Activated CD4-positive, alpha-beta memory T cell treated with anti-CD3 and anti-CD28 coated beads for 36 hours (primary cell): ENCODE results near the gene RGCC. TPM values are rescaled to one million over a fixed set of nuclear protein-coding genes. Genes with fewer than 3 reads are reported as not detected.

ENCODE experiments used
- CTCF ChIA-PET: fragments of 350-600 bp; sonication (Branson Sonifier 250); formaldehyde crosslinking; loops from one replicate; lab custom pipeline; 2021; ENCODE audit warnings: antibody characterized with exemption, inconsistent platforms; lab: Charles Lee
- POLR2A ChIA-PET: fragments of 350-600 bp; sonication (Branson Sonifier 250); formaldehyde crosslinking; loops from one replicate; lab custom pipeline; 2021; ENCODE audit warnings: antibody characterized with exemption; lab: Charles Lee
- DNase-seq: peaks from one replicate; pipeline ENCODE4 v3.0.0-alpha.2; 2020
- H3K27ac Mint-ChIP-seq: one replicate; pipeline ENCODE4 v1.8.0; 2021; ENCODE audit warnings: mixed read lengths
- H3K27me3 Mint-ChIP-seq: one replicate; pipeline ENCODE4 v1.8.0; 2021; ENCODE audit warnings: mixed read lengths
- H3K36me3 Mint-ChIP-seq: one replicate; pipeline ENCODE4 v1.8.0; 2021; ENCODE audit warnings: mixed read lengths
- H3K4me1 Mint-ChIP-seq: one replicate; pipeline ENCODE4 v1.8.0; 2021; ENCODE audit warnings: low read depth, mixed read lengths
- H3K4me3 Mint-ChIP-seq: one replicate; pipeline ENCODE4 v1.8.0; 2021; ENCODE audit warnings: mild to moderate bottlenecking, mixed read lengths
- H3K9me3 Mint-ChIP-seq: one replicate; pipeline ENCODE4 v1.8.0; 2021; ENCODE audit warnings: mixed read lengths
- intact Hi-C: fragments of 100-400 bp; cut with micrococcal nuclease; formaldehyde crosslinking; loops from one replicate; pipeline ENCODE4 v1.15.1; 2023
- total RNA-seq, 2 experiments: library from RNA; stranded (reverse); gene quantifications; one replicate each; pipeline ENCODE4 v1.2.3, GENCODE V29; 2021

Gene RGCC, protein sequence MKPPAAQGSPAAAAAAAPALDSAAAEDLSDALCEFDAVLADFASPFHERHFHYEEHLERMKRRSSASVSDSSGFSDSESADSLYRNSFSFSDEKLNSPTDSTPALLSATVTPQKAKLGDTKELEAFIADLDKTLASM
- total RNA-seq: 10 to 100 TPM; 94.8 to 96.8 TPM

- Mint-ChIP-seq H3K36me3 (peaks cover 26% of the 10 kb centered on the region), H3K27ac (peak within 1 kb of the TSS; percentile 97), H3K4me1 (peaks cover 41% of the 10 kb centered on the region), H3K9me3 (peaks cover 9% of the 10 kb centered on the region), H3K27me3 (peaks cover 2% of the 10 kb centered on the region), H3K4me3 (peak within 1 kb of the TSS; percentile 87)
- DNase-seq: peak; percentile 97
- ChIA-PET POLR2A (interaction anchor here (0.8 to 2.8 kb wide), 7 partner anchors 8 to 815 kb away, joined by 3 to 14 read pairs (median 4); partner anchors contain the start of gene AKAP11), CTCF (interaction anchor here (0.7 to 3.5 kb wide), 4 partner anchors 8 to 98 kb away, joined by 3 to 24 read pairs (median 5); no protein-coding TSS in a partner anchor)
- intact Hi-C loops: loop anchor here (1.0 to 10.0 kb wide), 3 partner anchors 8 to 588 kb away; partner anchors contain the start of genes DGKH and WBP4
These were observed at the start of gene RGCC for GRCh38 chr13:41456768-41457588. Gene RGCC (plus strand): TSS chr13:41457550. CDS start chr13:41457708, 158 bp downstream.

GRCh38 chr13:41408121-41408520 is 49.2 kb upstream of the RGCC start:
- Mint-ChIP-seq H3K4me1 (no peaks in the 10 kb centered on the region), H3K36me3 (no peaks in the 10 kb centered on the region), H3K27me3 (no peaks in the 10 kb centered on the region), H3K9me3 (no peaks in the 10 kb centered on the region), H3K27ac (no peak overlapping the region), H3K4me3 (no peak overlapping the region)
- intact Hi-C loops: no loop called here
- CTCF ChIA-PET: no interaction called here
- DNase-seq: no peak
- POLR2A ChIA-PET: no interaction called here

- no peaks in the 10 kb centered on the region for H3K36me3 Mint-ChIP-seq
- no peak overlapping the region for H3K4me3 Mint-ChIP-seq
- H3K27ac Mint-ChIP-seq: no peak overlapping the region
- intact Hi-C loops: no loop called here
- no peak for DNase-seq
- H3K27me3 Mint-ChIP-seq: no peaks in the 10 kb centered on the region
- ChIA-PET POLR2A (no interaction called here), CTCF (interaction anchor here (0.8 to 0.9 kb wide), 2 partner anchors 24 to 244 kb away, joined by 3 to 5 read pairs; no protein-coding TSS in a partner anchor)
- no peaks in the 10 kb centered on the region for H3K9me3 Mint-ChIP-seq
- H3K4me1 Mint-ChIP-seq: no peaks in the 10 kb centered on the region
These were observed 48.6 kb upstream of the RGCC start for GRCh38 chr13:41408746-41409145.

DNA sequence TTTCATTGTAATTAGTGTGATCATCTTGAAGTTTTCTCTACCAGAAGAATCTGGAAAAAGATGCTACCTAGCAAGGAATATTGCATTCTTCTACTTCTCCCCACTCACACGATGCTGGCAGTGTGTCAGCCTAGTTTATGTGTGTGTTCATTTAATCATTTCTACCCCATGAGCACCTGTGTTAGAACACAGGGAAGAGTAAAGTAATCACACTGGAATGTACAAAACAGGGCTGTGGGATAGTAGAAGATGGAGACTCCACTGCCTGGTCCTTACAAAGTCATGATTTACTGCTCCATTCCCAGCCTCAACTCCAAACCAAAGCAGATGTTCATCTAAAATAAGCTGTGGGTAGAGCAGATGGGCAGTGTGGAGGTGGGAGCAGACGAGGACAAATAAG is 47.7 kb upstream of the RGCC start:
- DNase-seq: no peak
- Mint-ChIP-seq H3K4me1 (no peaks in the 10 kb centered on the region), H3K4me3 (no peak overlapping the region), H3K9me3 (no peaks in the 10 kb centered on the region), H3K27ac (no peak overlapping the region), H3K36me3 (no peaks in the 10 kb centered on the region), H3K27me3 (no peaks in the 10 kb centered on the region)
- CTCF ChIA-PET: interaction anchor here (0.8 to 0.9 kb wide), 2 partner anchors 25 to 243 kb away, joined by 3 to 5 read pairs; no protein-coding TSS in a partner anchor
- intact Hi-C loops: loop anchor here (2.0 to 5.0 kb wide), 2 partner anchors 243 to 701 kb away; no protein-coding TSS in a partner anchor
- POLR2A ChIA-PET: no interaction called here

- H3K9me3 Mint-ChIP-seq: no peaks in the 10 kb centered on the region
- no peaks in the 10 kb centered on the region for H3K36me3 Mint-ChIP-seq
- H3K4me1 Mint-ChIP-seq: no peaks in the 10 kb centered on the region
- no peaks in the 10 kb centered on the region for H3K27me3 Mint-ChIP-seq
- H3K27ac Mint-ChIP-seq: no peak overlapping the region
- no peak overlapping the region for H3K4me3 Mint-ChIP-seq
- ChIA-PET CTCF (interaction anchor here (0.6 to 2.1 kb wide), 6 partner anchors 28 to 242 kb away, joined by 3 to 10 read pairs (median 3); partner anchors contain the start of gene RGCC), POLR2A (no interaction called here)
- intact Hi-C loops: loop anchor here (1.0 to 5.0 kb wide), 3 partner anchors 143 to 700 kb away; no protein-coding TSS in a partner anchor
- DNase-seq: no peak
These were observed 46.3 kb upstream of the RGCC start for GRCh38 chr13:41411060-41411459.

DNA sequence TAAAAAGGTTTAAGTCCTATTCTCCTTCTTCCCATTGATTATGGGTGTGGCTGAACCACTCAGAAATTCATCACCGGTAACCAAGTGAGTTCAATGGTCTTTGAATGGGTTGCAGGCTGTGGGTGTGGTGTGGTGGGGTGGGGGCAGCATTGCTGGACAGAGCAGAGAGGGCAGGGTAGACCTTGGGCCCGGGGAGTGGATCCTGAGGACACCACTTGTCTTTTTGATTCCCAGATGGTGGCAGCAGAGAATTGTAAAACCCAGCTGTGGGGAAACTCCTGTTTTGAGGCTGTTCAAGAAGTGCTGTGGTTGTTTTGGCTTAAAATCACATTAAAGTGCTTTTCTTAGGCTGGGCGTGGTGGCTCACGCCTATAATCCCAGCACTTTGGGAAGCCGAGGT is 45.8 kb upstream of the RGCC start:
- H3K36me3 Mint-ChIP-seq: no peaks in the 10 kb centered on the region
- CTCF ChIA-PET: interaction anchor here (0.7 to 2.1 kb wide), 6 partner anchors 9 to 241 kb away, joined by 3 to 10 read pairs (median 3); partner anchors contain the start of gene RGCC
- no peak overlapping the region for H3K27ac Mint-ChIP-seq
- no peaks in the 10 kb centered on the region for H3K27me3 Mint-ChIP-seq
- intact Hi-C loops: loop anchor here (1.0 to 5.0 kb wide), 3 partner anchors 143 to 699 kb away; no protein-coding TSS in a partner anchor
- DNase-seq: peak; percentile 36
- POLR2A ChIA-PET: no interaction called here
- H3K4me3 Mint-ChIP-seq: no peak overlapping the region
- no peaks in the 10 kb centered on the region for H3K9me3 Mint-ChIP-seq
- H3K4me1 Mint-ChIP-seq: no peaks in the 10 kb centered on the region

DNA sequence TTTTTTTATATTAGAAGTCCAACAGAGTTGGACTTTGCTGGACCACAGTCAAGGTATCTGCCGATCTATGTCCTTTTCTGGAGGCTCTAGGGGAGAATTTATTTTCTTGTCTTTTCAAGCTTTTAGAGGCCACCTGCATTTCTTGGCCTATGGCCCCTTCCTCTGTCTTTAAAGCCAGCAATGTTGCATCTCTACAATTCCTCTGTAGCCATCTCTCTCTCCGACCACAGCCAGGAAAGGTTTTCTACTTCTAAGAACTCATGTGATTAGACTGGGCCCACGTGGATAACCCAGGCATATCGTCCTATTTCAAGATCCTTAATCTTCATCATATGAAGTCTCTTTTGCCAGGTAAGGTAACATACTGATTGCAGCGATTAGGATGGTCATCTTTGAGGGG is 43.5 kb upstream of the RGCC start:
- DNase-seq: no peak
- Mint-ChIP-seq H3K9me3 (no peaks in the 10 kb centered on the region), H3K36me3 (no peaks in the 10 kb centered on the region), H3K27me3 (no peaks in the 10 kb centered on the region), H3K4me1 (no peaks in the 10 kb centered on the region), H3K27ac (no peak overlapping the region), H3K4me3 (no peak overlapping the region)
- POLR2A ChIA-PET: no interaction called here
- intact Hi-C loops: loop anchor here (5.0 kb wide), 1 partner anchor 238 kb away; no protein-coding TSS in a partner anchor
- CTCF ChIA-PET: interaction anchor here (1.8 kb wide), 1 partner anchor 239 kb away, joined by 4 read pairs; no protein-coding TSS in a partner anchor

GRCh38 chr13:41416276-41416675 is 41.1 kb upstream of the RGCC start:
- no peak overlapping the region for H3K4me3 Mint-ChIP-seq
- no peaks in the 10 kb centered on the region for H3K9me3 Mint-ChIP-seq
- intact Hi-C loops: no loop called here
- no peak overlapping the region for H3K27ac Mint-ChIP-seq
- H3K27me3 Mint-ChIP-seq: no peaks in the 10 kb centered on the region
- no peaks in the 10 kb centered on the region for H3K4me1 Mint-ChIP-seq
- DNase-seq: no peak
- no peaks in the 10 kb centered on the region for H3K36me3 Mint-ChIP-seq
- CTCF ChIA-PET: no interaction called here
- POLR2A ChIA-PET: no interaction called here

GRCh38 chr13:41418027-41418426 is 39.3 kb upstream of the RGCC start:
- Mint-ChIP-seq H3K9me3 (no peaks in the 10 kb centered on the region), H3K27ac (no peak overlapping the region), H3K36me3 (no peaks in the 10 kb centered on the region), H3K27me3 (no peaks in the 10 kb centered on the region), H3K4me3 (no peak overlapping the region), H3K4me1 (no peaks in the 10 kb centered on the region)
- DNase-seq: no peak
- intact Hi-C loops: no loop called here
- POLR2A ChIA-PET: no interaction called here
- CTCF ChIA-PET: no interaction called here

- no peaks in the 10 kb centered on the region for H3K36me3 Mint-ChIP-seq
These were observed 38.6 kb upstream of the RGCC start for GRCh38 chr13:41418731-41419130.

GRCh38 chr13:41419206-41419605 is 38.1 kb upstream of the RGCC start:
- Mint-ChIP-seq H3K36me3 (no peaks in the 10 kb centered on the region), H3K9me3 (no peaks in the 10 kb centered on the region), H3K4me1 (no peaks in the 10 kb centered on the region), H3K27me3 (no peaks in the 10 kb centered on the region), H3K4me3 (no peak overlapping the region), H3K27ac (no peak overlapping the region)
- POLR2A ChIA-PET: no interaction called here
- intact Hi-C loops: no loop called here
- CTCF ChIA-PET: no interaction called here
- no peak for DNase-seq

More at GRCh38 chr13:41418731-41419130, 38.6 kb upstream of the RGCC start:
- ChIA-PET CTCF (no interaction called here), POLR2A (no interaction called here)
- Mint-ChIP-seq H3K4me3 (no peak overlapping the region), H3K4me1 (no peaks in the 10 kb centered on the region), H3K27ac (no peak overlapping the region), H3K27me3 (no peaks in the 10 kb centered on the region), H3K9me3 (no peaks in the 10 kb centered on the region)
- DNase-seq: no peak
- intact Hi-C loops: no loop called here

- POLR2A ChIA-PET: no interaction called here
- no peaks in the 10 kb centered on the region for H3K4me1 Mint-ChIP-seq
- no peaks in the 10 kb centered on the region for H3K36me3 Mint-ChIP-seq
- no peak for DNase-seq
- H3K9me3 Mint-ChIP-seq: no peaks in the 10 kb centered on the region
- no peaks in the 10 kb centered on the region for H3K27me3 Mint-ChIP-seq
- H3K4me3 Mint-ChIP-seq: no peak overlapping the region
- no peak overlapping the region for H3K27ac Mint-ChIP-seq
- CTCF ChIA-PET: interaction anchor here (1.0 kb wide), 1 partner anchor 38 kb away, joined by 3 read pairs; no protein-coding TSS in a partner anchor
- intact Hi-C loops: no loop called here
These were observed 37.2 kb upstream of the RGCC start for GRCh38 chr13:41420146-41420545.
